Pancreas (tissue), 10 donors: Measurements from ENCODE around the gene TENT5C. TPM values are rescaled to one million over a fixed set of nuclear protein-coding genes. Genes with fewer than 3 reads are reported as not detected.

Experiments used
- ATAC-seq, 4 donors: fragments of 200-7000 bp; cut with Tn5 transposase; one replicate each; pipeline versions ENCODE4 v1.8.0 to v1.9.1; 2020; ENCODE audit warnings: mild to moderate bottlenecking in 4 of 4, moderate library complexity in 4 of 4
- DNase-seq, 6 donors: peaks; one replicate each; pipeline ENCODE4 v3.0.0-alpha.2; 2020
- FAIRE-seq: peaks from 2 replicates; lab custom pipeline; 2012; peaks lifted over from hg19 to GRCh38; lab: Jason Lieb, UNC
- H3K27ac ChIP-seq, 4 donors: fragments of 200-600 bp; sonication (generic); 1 replicate in 3 of 4; 2 replicates in 1 of 4; pipeline versions ENCODE4 v1.5.0 to v1.8.0; 2020
- H3K27me3 ChIP-seq, 4 donors: fragments of 200-600 bp; one replicate each; pipeline ENCODE4 v1.8.0; 2021
- H3K36me3 ChIP-seq, 3 donors: fragments of 200-600 bp; sonication (generic) in 1 of 3; one replicate each; pipeline versions ENCODE4 v1.5.0 to v1.8.0; 2020 to 2021
- H3K4me1 ChIP-seq, 3 donors: fragments of 200-600 bp; one replicate each; pipeline ENCODE4 v1.8.0; 2021
- H3K4me3 ChIP-seq, 4 donors: fragments of 200-600 bp; sonication (generic) in 2 of 4; one replicate each; pipeline versions ENCODE4 v1.5.0 to v1.8.0; 2020 to 2021
- H3K9me3 ChIP-seq, 4 donors: fragments of 200-600 bp; one replicate each; pipeline ENCODE4 v1.8.0; 2021
- CTCF ChIP-seq, 4 donors: fragments of 200-600 bp; sonication (generic) in 3 of 4; IDR thresholded peaks; one replicate each; pipeline versions ENCODE4 v1.5.0 to v1.8.0; 2021; ENCODE audit warnings: antibody characterized with exemption in 4 of 4
- WGBS, 2 donors: extraction: QIAGEN DNeasy Blood & Tissue Kit; methylation state at CpG; one replicate each; pipeline ENCODE4 v1.1.7; 2013; 5-methylcytosine and 5-hydroxymethylcytosine counted together
- intact Hi-C, 3 donors: fragments of 100-400 bp; cut with DNase I; formaldehyde crosslinking; loops; one replicate each; pipeline versions ENCODE4 v1.11.1 to v1.14.2; 2022
- polyA plus RNA-seq, 2 donors: library from polyadenylated mRNA; stranded (reverse); fragments of 200-250 nt; gene quantifications; one replicate each; pipeline ENCODE4 v1.2.3, GENCODE V29; 2013
- total RNA-seq, 6 donors: library from RNA; stranded (reverse); fragmentation: NEBNext Ultra II Directional in 4 of 6; extraction: Animal tissue kit (Norgen Biotek cat#: 25700) in 4 of 6; gene quantifications; one replicate each; pipeline versions ENCODE4 v1.2.1 to v1.2.4, GENCODE V29; 2021 to 2023
- donor health status: healthy with polysubstance abuse.
- donor health status: DM: no; HTN: no; CAD: no; lungs with moderate emphysema.
- donor health status: DM: no; HTN: no; CAD: no.
- donor health status: control.
- donor health status: control.
- donor health status: Bipolar disorder and iron deficiency.
- donor health status: DM: yes; HTN: yes; CAD: no.
- donor health status: DM: no; HTN: no; CAD: no.
- donor health status: DM: no; HTN: no; CAD: no.
- donor health status: DM: yes; HTN: yes; CAD: no.

TENT5C gene
- total and polyA plus RNA-seq, 8 donors, result 6.7 to 68.1 (median 31.5) TPM

GRCh38 chr1:117611894-117612483 is 6.1 kb downstream of the TENT5C start:
- Histone ChIP-seq H3K4me3 (no peak overlapping the region), H3K4me1 (peaks cover 9 to 57% (median 31%) of the 10 kb centered on the region in 3 donors), H3K27ac (peak overlapping the region in 3 of 4 donors; percentile 29 to 91 (median 89)), H3K9me3 (no peaks in the 10 kb centered on the region), H3K27me3 (no peaks in the 10 kb centered on the region), H3K36me3 (no peaks in the 10 kb centered on the region)
- no peak for TF ChIP-seq CTCF (IDR thresholded peaks at IDR 0.05)
- ATAC-seq (no peak), FAIRE-seq (no peak), DNase-seq (no peak)
- WGBS, 2 donors, result 28 to 32% methylated on average over 3 of the region's 3 CpGs
- intact Hi-C loops, result loop anchor here in 1 of 3 donors (10.0 kb wide), 1 partner anchor 143 kb away; no protein-coding TSS in a partner anchor

DNA sequence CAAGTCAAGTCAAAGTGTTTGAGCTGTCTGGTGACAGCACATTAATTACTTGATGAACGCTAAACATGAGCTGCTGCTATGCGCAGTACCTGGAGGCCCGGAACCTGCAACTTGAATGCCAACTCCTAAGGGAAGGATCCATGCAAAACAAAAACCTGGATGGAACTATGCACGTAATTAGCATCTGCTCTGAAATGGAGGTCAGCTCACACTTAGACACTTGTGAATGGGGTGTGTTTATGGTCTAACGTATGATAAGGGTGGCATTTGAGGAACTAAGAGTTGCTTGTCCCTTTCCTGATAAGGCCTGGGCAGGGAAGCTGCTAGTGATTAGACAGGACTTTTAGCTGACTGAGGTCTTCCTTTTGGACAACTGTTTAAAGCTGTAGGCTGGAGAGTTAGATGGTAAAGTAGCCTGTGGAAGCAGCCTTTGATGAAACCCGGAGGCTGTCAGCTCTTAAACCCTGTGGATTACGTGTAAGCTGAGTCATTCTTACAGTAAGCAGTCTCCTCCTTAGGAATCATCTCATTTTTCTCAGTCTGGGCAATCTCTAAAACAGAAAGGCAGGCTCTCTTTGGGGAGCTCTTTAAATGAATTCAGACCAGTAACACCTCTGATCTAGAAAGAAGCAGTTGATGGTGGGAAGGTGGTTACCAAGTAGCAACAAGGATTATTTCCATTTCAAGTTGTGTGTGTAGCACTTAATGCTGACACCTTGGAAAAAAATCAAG is 6.8 kb downstream of the TENT5C start:
- DNase-seq (peak in 1 of 6 donors; percentile 11), ATAC-seq (peak; percentile 9 to 41 (median 34)), FAIRE-seq (no peak)
- no peaks in the 10 kb centered on the region for H3K9me3 ChIP-seq
- no peaks in the 10 kb centered on the region for H3K36me3 ChIP-seq
- no peak overlapping the region for H3K4me3 ChIP-seq
- 16 to 19% methylated on average over 7 of the region's 7 CpGs for WGBS, 2 donors
- peaks cover 16 to 62% (median 38%) of the 10 kb centered on the region in 3 donors for H3K4me1 ChIP-seq
- no peaks in the 10 kb centered on the region for H3K27me3 ChIP-seq
- H3K27ac ChIP-seq, result peak overlapping the region; percentile 29 to 91 (median 61)
- no peak for TF ChIP-seq CTCF (IDR thresholded peaks at IDR 0.05)
- intact Hi-C loops, result loop anchor here in 1 of 3 donors (10.0 kb wide), 1 partner anchor 142 kb away; no protein-coding TSS in a partner anchor

DNA sequence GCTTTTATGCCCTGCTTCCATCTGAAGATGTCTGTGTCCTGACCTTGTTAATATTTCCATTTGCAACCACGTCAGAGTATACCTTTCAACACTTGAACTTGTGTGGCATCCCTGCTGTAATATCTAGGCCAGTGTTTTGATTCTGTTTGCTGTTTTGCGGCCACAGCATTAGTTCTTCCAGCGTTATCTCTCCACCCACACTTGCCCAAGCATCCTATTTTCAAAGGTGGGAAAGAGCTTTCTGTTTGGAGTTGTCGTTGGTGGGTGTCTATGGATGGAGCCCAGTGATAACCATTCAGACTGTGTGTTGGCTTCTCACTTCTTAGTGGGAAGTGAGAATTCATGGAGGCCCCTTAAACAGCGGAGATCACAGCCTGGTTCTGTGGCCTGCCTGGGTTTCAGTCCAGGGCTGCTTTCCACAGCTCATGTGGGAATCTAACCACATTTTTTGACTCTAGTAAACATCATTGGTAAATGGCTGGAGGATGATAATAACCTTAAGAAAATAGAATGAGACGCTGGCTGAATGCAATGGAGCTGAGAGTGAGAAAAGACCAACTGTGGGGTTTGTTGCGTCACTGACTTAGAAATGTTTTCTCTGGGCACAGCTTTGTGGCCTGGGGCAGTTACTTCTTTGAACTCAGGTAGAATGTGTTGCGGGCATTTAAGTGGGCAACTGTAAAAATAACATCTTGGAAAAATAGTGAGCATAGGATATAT is 7.6 kb downstream of the TENT5C start:
- DNase-seq (peak in 2 of 6 donors; percentile 35 to 49), ATAC-seq (peak; percentile 25 to 47 (median 38)), FAIRE-seq (no peak)
- WGBS, 2 donors, result 36 to 39% methylated on average over 8 of the region's 8 CpGs
- H3K9me3 ChIP-seq, result no peaks in the 10 kb centered on the region
- H3K4me1 ChIP-seq, result peaks cover 18 to 69% (median 42%) of the 10 kb centered on the region in 3 donors
- H3K27me3 ChIP-seq, result no peaks in the 10 kb centered on the region
- peak overlapping the region in 1 of 4 donors; percentile 5 for H3K4me3 ChIP-seq
- peak overlapping the region; percentile 29 to 91 (median 61) for H3K27ac ChIP-seq
- intact Hi-C loops, result loop anchor here in 1 of 3 donors (10.0 kb wide), 1 partner anchor 141 kb away; no protein-coding TSS in a partner anchor
- H3K36me3 ChIP-seq, result no peaks in the 10 kb centered on the region
- no peak for TF ChIP-seq CTCF (IDR thresholded peaks at IDR 0.05)

DNA sequence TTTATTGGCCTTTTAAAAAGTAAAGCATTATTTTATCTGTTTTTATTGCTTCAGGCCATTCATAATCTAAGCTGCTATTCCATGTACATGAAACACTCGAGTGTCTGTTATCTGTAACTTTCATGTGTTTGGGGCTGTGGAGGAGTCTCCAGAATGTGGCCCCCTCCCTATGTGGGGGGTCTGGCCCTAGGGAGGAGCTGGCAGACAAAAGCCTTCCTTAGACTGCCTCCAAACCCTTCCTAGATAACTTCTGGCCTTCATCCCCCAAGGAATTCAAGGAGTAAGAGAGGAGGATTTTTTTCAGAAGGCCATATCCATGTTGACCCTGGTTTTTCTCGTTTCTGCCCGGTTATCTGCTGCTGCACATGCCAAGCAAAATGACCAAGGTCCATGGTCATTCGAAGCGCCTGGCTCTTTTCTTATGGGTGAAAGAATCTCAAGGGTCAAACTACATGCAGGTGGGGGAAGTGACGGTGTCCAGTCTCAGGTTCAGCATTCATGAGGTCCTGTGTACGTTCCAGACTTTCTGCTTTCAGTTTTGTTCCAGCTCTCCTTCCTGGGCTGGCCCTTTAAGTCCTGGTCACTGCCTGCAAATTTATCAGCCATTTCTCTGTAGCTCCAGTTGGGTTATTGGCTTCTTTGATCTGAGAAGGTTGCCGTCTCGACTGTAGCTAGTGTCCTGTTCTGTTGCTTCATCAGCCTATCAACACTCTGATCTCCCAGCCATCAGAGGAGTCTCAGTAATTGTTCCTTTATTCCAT is 8.3 kb downstream of the TENT5C start:
- DNase-seq, result peak in 2 of 6 donors; percentile 32 to 44
- H3K27me3 ChIP-seq, result no peaks in the 10 kb centered on the region
- TF ChIP-seq CTCF (IDR thresholded peaks at IDR 0.05), result no peak
- 36 to 43% methylated on average over 9 of the region's 9 CpGs for WGBS, 2 donors
- peaks cover 23 to 74% (median 49%) of the 10 kb centered on the region in 3 donors for H3K4me1 ChIP-seq
- no peak for FAIRE-seq
- peak overlapping the region in 1 of 4 donors; percentile 5 for H3K4me3 ChIP-seq
- H3K27ac ChIP-seq, result peak overlapping the region; percentile 29 to 91 (median 61)
- intact Hi-C loops, result loop anchor here in 1 of 3 donors (10.0 kb wide), 1 partner anchor 141 kb away; no protein-coding TSS in a partner anchor
- no peaks in the 10 kb centered on the region for H3K36me3 ChIP-seq
- peak in 3 of 4 donors; percentile 7 to 18 (median 16) for ATAC-seq
- no peaks in the 10 kb centered on the region for H3K9me3 ChIP-seq
